IPS-15b (cell line): ENCODE measurements around the gene KIF23.

Source experiments
- H3K27me3 ChIP-seq: one replicate; pipeline ENCODE4 v1.6.1; 2013; ENCODE audit warnings: low read length; ENCODE audit not compliant: control insufficient read depth, insufficient read depth
- H3K36me3 ChIP-seq: one replicate; pipeline ENCODE4 v1.6.1; 2013; ENCODE audit warnings: low read length; ENCODE audit not compliant: control insufficient read depth, insufficient read depth
- H3K4me1 ChIP-seq: one replicate; pipeline ENCODE4 v1.6.1; 2013; ENCODE audit warnings: mild to moderate bottlenecking, low read length; ENCODE audit not compliant: control insufficient read depth, insufficient read depth
- H3K4me3 ChIP-seq: one replicate; pipeline ENCODE4 v1.5.1; 2013; ENCODE audit warnings: low read depth, low read length
- H3K9ac ChIP-seq: one replicate; pipeline ENCODE4 v1.6.1; 2013; ENCODE audit warnings: low read depth, mild to moderate bottlenecking, low read length
- H3K9me3 ChIP-seq: one replicate; pipeline ENCODE4 v1.6.1; 2013; ENCODE audit warnings: mild to moderate bottlenecking, low read length; ENCODE audit not compliant: control insufficient read depth, insufficient read depth

The KIF23 gene

GRCh38 chr15:69395991-69396390 lies 18.2 kb upstream of the KIF23 start:
- no peaks in the 10 kb centered on the region for H3K9me3 ChIP-seq
- H3K4me1 ChIP-seq = peaks cover 5% of the 10 kb centered on the region
- no peaks in the 10 kb centered on the region for H3K27me3 ChIP-seq
- no peak overlapping the region for H3K9ac ChIP-seq
- H3K4me3 ChIP-seq = no peak overlapping the region
- H3K36me3 ChIP-seq = peaks cover 4% of the 10 kb centered on the region

- H3K9me3 ChIP-seq = no peaks in the 10 kb centered on the region
- peaks cover 4% of the 10 kb centered on the region for H3K36me3 ChIP-seq
- H3K4me3 ChIP-seq = no peak overlapping the region
- H3K27me3 ChIP-seq = no peaks in the 10 kb centered on the region
- peaks cover 5% of the 10 kb centered on the region for H3K4me1 ChIP-seq
- no peak overlapping the region for H3K9ac ChIP-seq
Observed at GRCh38 chr15:69398491-69398891, 15.7 kb upstream of the KIF23 start.

GRCh38 chr15:69400850-69401249 lies 13.3 kb upstream of the KIF23 start:
- H3K4me3 ChIP-seq = no peak overlapping the region
- no peaks in the 10 kb centered on the region for H3K9me3 ChIP-seq
- H3K36me3 ChIP-seq = peaks cover 4% of the 10 kb centered on the region
- H3K4me1 ChIP-seq = no peaks in the 10 kb centered on the region
- no peak overlapping the region for H3K9ac ChIP-seq
- no peaks in the 10 kb centered on the region for H3K27me3 ChIP-seq

- H3K9me3 ChIP-seq = no peaks in the 10 kb centered on the region
- H3K4me1 ChIP-seq = no peaks in the 10 kb centered on the region
- no peak overlapping the region for H3K4me3 ChIP-seq
- H3K27me3 ChIP-seq = no peaks in the 10 kb centered on the region
- H3K9ac ChIP-seq = no peak overlapping the region
- H3K36me3 ChIP-seq = no peaks in the 10 kb centered on the region
Observed at GRCh38 chr15:69402816-69403215, 11.3 kb upstream of the KIF23 start.

- Histone ChIP-seq H3K36me3 (no peaks in the 10 kb centered on the region), H3K9me3 (no peaks in the 10 kb centered on the region), H3K4me3 (no peak overlapping the region), H3K4me1 (no peaks in the 10 kb centered on the region), H3K9ac (no peak overlapping the region), H3K27me3 (no peaks in the 10 kb centered on the region)
Observed at GRCh38 chr15:69403594-69403993, 10.6 kb upstream of the KIF23 start.

GRCh38 chr15:69405110-69405509 lies 9.0 kb upstream of the KIF23 start:
- Histone ChIP-seq H3K9me3 (no peaks in the 10 kb centered on the region), H3K4me1 (no peaks in the 10 kb centered on the region), H3K4me3 (no peak overlapping the region)

GRCh38 chr15:69407719-69408400 lies 6.3 kb upstream of the KIF23 start:
- no peaks in the 10 kb centered on the region for H3K36me3 ChIP-seq
- H3K9ac ChIP-seq = no peak overlapping the region
- no peaks in the 10 kb centered on the region for H3K9me3 ChIP-seq
- H3K4me3 ChIP-seq = no peak overlapping the region
- no peaks in the 10 kb centered on the region for H3K4me1 ChIP-seq
- no peaks in the 10 kb centered on the region for H3K27me3 ChIP-seq

More at GRCh38 chr15:69405110-69405509, 9.0 kb upstream of the KIF23 start:
- Histone ChIP-seq H3K9ac (no peak overlapping the region), H3K36me3 (no peaks in the 10 kb centered on the region), H3K27me3 (no peaks in the 10 kb centered on the region)

GRCh38 chr15:69408841-69409240 lies 5.3 kb upstream of the KIF23 start:
- H3K4me3 ChIP-seq = no peak overlapping the region
- no peak overlapping the region for H3K9ac ChIP-seq
- no peaks in the 10 kb centered on the region for H3K9me3 ChIP-seq
- H3K36me3 ChIP-seq = no peaks in the 10 kb centered on the region
- H3K4me1 ChIP-seq = no peaks in the 10 kb centered on the region
- no peaks in the 10 kb centered on the region for H3K27me3 ChIP-seq

- H3K4me3 ChIP-seq = no peak overlapping the region
- no peaks in the 10 kb centered on the region for H3K9me3 ChIP-seq
- H3K4me1 ChIP-seq = no peaks in the 10 kb centered on the region
- no peaks in the 10 kb centered on the region for H3K27me3 ChIP-seq
- H3K36me3 ChIP-seq = no peaks in the 10 kb centered on the region
- H3K9ac ChIP-seq = no peak overlapping the region
Observed at GRCh38 chr15:69410248-69410874, 3.8 kb upstream of the KIF23 start.

GRCh38 chr15:69412274-69412673 lies 1.9 kb upstream of the KIF23 start:
- Histone ChIP-seq H3K4me3 (no peak overlapping the region), H3K36me3 (no peaks in the 10 kb centered on the region), H3K27me3 (no peaks in the 10 kb centered on the region)

GRCh38 chr15:69412701-69413100 lies 1.4 kb upstream of the KIF23 start:
- no peak overlapping the region for H3K9ac ChIP-seq
- no peaks in the 10 kb centered on the region for H3K9me3 ChIP-seq
- no peaks in the 10 kb centered on the region for H3K4me1 ChIP-seq
- H3K36me3 ChIP-seq = no peaks in the 10 kb centered on the region
- H3K4me3 ChIP-seq = no peak overlapping the region
- no peaks in the 10 kb centered on the region for H3K27me3 ChIP-seq

More at GRCh38 chr15:69412274-69412673, 1.9 kb upstream of the KIF23 start:
- Histone ChIP-seq H3K9ac (no peak overlapping the region), H3K9me3 (no peaks in the 10 kb centered on the region), H3K4me1 (no peaks in the 10 kb centered on the region)

- peaks cover 2% of the 10 kb centered on the region for H3K36me3 ChIP-seq
- no peaks in the 10 kb centered on the region for H3K27me3 ChIP-seq
- H3K4me1 ChIP-seq = no peaks in the 10 kb centered on the region
- peak overlapping the region; percentile 67 for H3K9ac ChIP-seq
- H3K4me3 ChIP-seq = peak overlapping the region; percentile 97
- H3K9me3 ChIP-seq = no peaks in the 10 kb centered on the region
Observed at GRCh38 chr15:69414701-69415167, 585 bp downstream of the KIF23 start.
